GM18502 (cell line): Measurements from ENCODE around the gene CTSC.
A peak's percentile ranks its signal among the peaks of the same experiment; 100 is the strongest.

Experiments
- ATAC-seq: cut with Tn5 transposase; IDR thresholded peaks from one replicate; pipeline ENCODE4 v1.9.1; 2021; ENCODE audit warnings: mild to moderate bottlenecking; ENCODE audit not compliant: unreplicated experiment, poor library complexity

The CTSC gene

DNA sequence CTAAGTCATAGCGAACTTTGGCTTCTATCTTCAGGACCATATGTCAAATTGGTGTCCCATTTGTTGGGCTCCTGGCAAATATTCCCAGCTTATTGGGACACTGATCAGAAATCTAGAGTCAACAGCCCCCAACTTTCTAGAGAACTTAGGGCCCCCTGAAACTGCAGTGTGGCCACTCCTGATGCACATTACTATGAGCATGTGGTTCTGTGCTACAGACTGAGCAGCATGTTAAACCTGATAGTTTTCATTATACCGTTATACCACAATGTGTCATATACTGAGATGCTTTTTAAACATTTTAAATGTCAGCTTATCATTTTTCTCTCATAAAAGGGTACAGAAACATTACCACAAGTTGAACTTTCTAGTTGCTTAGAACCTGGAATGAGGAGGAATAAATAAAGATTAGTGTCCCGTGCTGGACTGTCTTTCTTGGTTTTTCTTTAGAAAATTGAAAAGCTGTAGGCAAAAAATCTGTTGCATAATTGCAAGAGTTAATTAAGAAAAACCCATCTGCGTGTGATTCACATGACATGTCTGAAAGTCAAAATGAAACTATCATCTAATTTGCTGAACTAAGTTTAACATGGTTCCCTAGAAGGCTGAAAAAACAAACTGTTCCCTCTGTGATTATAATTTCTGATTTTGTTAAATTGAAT is 16.4 kb upstream of the CTSC start:
- peak; percentile 35 for ATAC-seq

DNA sequence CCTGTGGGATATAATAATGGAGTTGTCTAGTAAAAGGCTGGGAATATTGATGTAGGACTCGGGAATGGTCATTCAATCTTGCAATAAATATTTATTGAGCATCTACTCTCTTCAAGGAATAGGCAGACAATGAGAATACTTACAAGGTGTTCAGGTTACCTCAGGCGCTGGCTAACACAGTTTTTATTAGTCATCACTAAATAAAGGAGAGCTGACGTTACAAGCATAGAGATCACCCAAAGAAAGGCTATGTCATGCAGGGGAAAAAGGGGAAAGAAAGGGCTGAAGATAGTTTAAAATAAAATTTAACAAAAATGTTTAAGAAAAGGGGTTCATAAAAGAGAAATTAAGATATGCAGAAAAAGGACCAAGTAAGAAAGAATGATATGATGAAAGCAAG is 15.8 kb upstream of the CTSC start:
- ATAC-seq = no peak

DNA sequence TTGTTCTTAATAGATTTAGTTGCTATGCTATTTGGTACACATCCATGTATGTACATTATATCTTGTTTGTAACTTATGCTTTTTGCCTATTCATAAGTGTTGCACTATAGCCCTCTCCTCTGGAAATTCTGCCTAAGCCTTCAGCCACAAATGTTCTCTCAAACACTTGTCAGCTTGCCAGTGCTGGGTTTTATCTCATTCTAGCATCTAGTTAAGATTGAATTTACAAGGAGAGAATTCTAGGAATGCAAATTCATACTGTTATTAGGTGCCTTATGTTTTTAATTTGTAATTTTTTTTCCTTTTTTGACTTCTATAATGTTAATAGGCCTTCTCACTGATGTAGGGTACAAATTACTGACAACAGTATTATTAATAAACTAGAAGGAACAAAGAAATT is 14.6 kb upstream of the CTSC start:
- ATAC-seq = no peak

DNA sequence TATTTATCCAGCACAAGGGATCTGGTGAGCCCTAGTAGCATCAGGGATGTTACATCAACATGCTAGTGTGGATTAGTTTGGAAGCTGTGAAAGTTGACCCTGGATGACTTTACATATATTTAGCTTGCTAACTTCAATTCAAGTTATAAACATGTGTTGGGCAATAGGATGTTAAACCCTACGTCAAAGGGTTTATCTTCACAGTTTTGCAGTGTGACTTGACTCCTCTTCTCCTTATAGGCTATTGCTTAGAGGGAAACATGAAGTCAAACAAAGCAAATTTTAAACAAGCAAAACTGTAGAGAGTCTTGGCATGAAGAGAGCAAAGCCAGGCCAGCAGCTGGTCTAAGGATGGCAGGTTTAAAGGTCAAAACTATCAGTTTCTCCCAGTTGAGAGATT is 11.3 kb upstream of the CTSC start:
- no peak for ATAC-seq

DNA sequence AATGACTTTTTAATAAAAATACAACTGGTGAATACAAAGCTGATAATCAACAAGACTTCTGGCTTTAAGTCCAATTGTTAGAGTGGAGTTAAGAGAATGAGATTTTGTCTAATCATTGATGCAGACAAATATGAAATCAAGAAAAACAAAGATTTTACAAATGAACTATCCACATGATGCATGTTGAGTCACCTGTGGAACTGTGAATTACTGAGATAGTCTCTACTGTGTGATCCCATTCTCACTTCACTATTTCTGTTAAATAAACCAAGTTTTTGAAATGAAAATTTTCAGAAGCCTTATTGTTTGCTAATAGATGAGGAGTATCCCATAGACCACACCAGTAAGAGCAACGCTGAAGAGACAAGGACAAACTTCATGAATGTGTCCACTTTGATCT is 8.4 kb upstream of the CTSC start:
- ATAC-seq = no peak

DNA sequence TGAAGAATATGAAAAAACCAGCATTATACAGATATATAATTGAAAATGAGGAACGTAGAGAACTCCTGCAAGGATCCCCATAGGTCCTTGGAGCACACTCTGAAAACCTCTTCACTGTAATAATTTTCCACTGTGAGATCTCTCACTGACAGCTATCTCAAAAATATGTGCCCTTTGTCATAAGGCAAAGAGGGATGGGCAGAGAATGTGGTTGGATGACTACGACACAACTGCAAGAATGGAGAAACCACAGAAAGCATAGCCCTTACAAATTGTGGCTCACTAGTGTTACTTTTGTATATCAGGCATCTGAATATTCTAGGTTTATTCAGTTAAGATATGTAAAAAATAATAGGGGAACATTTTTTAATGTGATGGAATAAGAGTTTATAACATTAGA is 7.9 kb upstream of the CTSC start:
- no peak for ATAC-seq

- no peak for ATAC-seq
Measured at GRCh38 chr11:88344869-88345268, 7.3 kb upstream of the CTSC start.

GRCh38 chr11:88341522-88342251 is 4.2 kb upstream of the CTSC start:
- ATAC-seq = no peak

DNA sequence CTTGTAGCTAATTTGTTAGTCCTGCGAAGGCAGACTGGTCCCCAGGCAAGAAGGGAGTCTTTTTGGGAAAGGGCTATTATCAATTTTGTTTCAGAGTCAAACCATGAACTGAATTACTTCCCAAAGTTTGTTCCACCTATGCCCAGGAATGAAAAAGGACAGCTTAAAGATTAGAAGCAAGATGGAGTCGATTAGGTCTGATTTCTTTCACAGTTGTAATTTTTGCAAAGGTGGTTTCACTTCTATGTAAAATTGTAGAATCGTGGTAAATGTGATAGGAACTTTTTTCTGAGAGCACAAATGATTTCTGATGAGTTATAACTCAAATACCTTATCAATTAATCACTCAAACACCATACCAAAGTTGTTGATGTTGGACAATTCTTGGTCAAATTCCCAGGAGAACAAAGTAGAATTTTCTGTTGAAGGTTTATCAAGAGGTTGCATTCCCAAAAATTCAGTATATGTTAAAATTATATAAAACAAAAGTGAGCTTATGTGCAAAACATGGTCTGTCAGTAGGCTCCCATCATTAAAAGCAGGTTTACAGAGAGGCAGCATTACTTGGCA is 2.9 kb upstream of the CTSC start:
- no peak for ATAC-seq

DNA sequence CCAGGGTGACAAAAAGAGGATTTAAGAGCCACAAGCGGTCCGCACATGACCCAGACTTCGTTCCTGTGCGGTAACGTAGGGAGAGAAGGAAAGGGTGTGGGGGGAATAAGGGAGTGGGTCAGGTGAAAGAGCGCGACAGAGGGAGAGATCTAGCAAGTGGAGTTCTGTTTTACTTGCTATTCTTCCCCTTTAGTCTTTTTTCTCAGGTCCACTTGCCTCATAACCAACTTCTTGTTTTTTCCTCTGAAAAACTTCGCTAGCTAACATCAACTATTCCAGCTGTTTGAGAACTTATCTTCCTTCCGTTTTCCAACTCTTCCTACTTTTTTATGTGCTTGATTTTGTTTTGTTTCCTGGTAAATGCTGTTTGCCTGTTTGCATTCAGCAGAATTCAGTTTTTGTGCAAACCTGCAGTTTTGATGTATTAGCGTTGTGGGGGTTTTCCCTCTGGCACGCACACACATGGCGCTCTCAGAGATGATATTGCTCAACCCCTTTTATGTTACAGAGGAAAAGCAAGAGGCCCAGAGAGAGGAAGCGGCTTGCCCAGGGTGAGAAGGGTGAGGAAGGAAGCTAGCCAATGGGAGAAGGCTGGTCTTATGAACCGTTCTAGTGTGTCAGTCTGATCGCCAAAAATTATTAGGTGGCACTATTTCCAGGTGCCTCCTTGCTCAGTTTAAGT is 592 bp upstream of the CTSC start:
- ATAC-seq = peak; percentile 53

DNA sequence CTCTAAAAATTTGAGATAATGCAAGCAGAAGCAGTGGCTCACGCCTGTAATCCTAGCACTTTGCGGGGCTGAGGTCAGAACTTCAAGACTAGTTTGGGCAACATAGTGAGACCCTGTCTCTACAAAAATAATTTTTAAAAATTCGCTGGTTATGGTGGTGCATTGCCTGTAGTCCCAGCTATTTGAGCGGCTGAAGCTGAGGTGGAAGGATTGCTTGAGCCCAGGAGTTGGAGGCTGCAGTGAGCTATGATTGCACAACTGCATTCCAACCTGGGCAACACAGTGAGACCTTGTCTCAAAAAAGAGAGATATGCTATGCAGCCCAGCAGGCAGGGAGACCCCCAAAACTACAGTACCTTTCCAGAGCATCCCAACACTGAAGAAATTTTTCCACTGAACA is 2.3 kb downstream of the CTSC start:
- ATAC-seq = no peak

GRCh38 chr11:88333862-88334261 is 3.7 kb downstream of the CTSC start:
- no peak for ATAC-seq

- no peak for ATAC-seq
Measured at GRCh38 chr11:88332851-88333250, 4.7 kb downstream of the CTSC start.

GRCh38 chr11:88330826-88331428 is 6.6 kb downstream of the CTSC start:
- ATAC-seq = no peak

DNA sequence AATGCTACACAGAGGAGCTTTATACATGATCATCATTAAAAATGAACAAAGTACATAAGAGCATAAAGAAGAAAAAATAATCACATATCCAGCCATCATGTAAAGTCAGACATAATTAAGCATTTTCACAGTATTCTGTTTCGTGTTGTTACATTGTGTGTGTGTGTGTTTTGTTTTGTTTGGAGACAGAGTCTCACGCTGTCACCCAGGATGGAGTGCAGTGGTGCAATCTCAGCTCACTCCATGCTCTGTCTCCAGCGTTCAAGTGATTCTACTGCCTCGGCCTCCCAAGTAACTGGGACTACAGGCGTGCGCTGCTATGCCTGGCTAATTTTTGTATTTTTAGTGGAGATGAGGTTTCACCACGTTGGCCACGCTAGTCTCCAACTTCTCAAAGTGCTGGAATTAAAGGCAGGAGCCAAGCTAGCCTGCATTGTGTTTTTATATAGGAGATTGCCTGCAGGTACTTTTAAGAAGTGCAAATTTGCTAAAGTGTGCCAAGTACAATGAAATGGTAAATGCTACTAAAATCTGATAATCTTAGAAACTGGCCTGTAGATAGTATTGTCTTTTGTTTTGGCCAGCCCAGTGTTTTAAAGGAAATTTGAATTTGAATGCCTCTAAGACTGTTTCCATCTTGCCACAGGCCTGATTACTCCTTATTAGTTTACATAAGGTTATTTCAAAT is 7.8 kb downstream of the CTSC start:
- ATAC-seq = no peak

- ATAC-seq = peak; percentile 34
Measured at GRCh38 chr11:88327462-88328143, 9.9 kb downstream of the CTSC start.

- ATAC-seq = peak; percentile 56
Measured at GRCh38 chr11:88327061-88327460, 10.5 kb downstream of the CTSC start.

DNA sequence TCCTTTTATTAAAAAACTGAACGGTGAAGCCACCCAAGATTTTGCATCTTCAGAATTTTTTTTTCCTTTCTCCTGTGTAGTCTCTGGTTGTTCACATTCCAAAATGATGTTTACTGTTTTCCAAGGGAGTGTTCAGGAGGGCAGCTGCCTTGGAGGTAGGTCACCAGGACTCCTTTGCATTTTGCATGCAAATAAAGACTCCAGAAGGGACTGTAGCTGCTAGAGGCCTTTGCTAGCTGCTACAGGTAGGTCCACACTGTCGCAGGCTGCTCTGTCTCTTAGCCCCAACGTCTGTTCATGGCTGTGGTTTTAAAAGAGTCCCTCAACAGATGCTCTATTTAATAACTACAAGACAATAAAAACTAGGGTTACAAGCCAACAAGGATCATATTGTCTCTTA is 11.4 kb downstream of the CTSC start:
- no peak for ATAC-seq

DNA sequence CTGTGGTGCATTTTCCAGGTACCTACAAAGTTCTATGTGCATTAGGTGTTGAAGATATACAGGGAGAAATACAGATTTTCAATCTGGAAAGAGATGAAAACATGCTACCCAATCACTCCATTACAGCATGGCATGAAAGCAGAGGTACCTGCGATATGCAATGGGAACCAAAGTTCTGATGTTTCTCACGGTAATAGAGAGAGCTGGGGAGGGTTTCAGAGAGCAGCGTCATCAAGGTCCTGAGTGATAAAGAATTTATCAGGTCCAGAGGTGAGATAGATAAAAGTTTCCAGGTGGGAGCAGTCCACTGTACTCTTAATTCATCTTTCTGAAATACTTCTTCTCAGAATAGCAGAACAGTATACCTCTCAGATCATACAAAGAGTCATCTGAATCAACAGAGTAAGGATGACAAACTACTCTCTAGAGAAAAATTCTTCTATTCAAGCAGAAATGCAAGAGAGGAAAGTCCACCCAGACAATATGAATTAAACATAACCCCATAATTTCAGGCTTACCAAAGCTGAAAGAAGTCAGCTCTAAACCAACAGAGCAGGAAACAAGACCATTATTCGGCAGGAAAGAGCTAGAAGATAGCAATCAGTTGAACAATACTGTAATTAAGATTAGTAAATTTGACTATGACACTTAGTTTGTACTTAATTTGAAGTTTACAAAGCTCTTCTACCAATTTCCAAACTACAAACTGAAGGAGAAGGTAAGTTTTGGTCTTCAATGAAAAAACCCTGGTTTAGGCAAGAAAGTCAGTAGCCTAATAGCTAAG is 12.8 kb downstream of the CTSC start:
- ATAC-seq = no peak
